Measurements from ENCODE around the gene TSSC4. TPM values are rescaled to one million over a fixed set of nuclear protein-coding genes. Genes with fewer than 3 reads are reported as not detected.
A peak's percentile ranks its signal among the peaks of the same experiment; 100 is the strongest.

TSSC4 gene
- total RNA-seq, 2 experiments from 2014 or later, result 40.4 to 50.9 TPM

- Histone ChIP-seq H3K9me3 (ENCODE audit: low read length) (no peaks in the 10 kb centered on the region), H4K20me1 (ENCODE audit: insufficient read depth, low read length) (no peaks in the 10 kb centered on the region), H3K4me1 (ENCODE audit: insufficient read depth, low read length, poor library complexity, severe bottlenecking) (peaks cover 28% of the 10 kb centered on the region), H3K9me2 (ENCODE audit: insufficient read depth, low read length) (no peaks in the 10 kb centered on the region), H3K36me3 (ENCODE audit: insufficient read depth, low read length) (peaks cover 80% of the 10 kb centered on the region), H3K79me2 (ENCODE audit: insufficient read depth, low read depth, low read length) (peaks cover 16% of the 10 kb centered on the region), H2AFZ (ENCODE audit: low read length) (no peak overlapping the region), H3K4me2 (ENCODE audit: low read length) (peak overlapping the region; percentile 88), H3K4me3 (ENCODE audit: low read depth, low read length, poor library complexity, severe bottlenecking) (peak overlapping the region; percentile 77), H3K27ac (ENCODE audit: low read depth, low read length, poor library complexity, severe bottlenecking) (peak overlapping the region; percentile 80)
- intact Hi-C loops (cut with micrococcal nuclease; ENCODE audit: unreplicated experiment), result loop anchor here (1.0 to 5.0 kb wide), 4 partner anchors 15 to 202 kb away; no protein-coding TSS in a partner anchor
- ChIA-PET CTCF (ENCODE audit: unreplicated experiment) (interaction anchor here (0.9 kb wide), 1 partner anchor 94 kb away, joined by 3 read pairs; no protein-coding TSS in a partner anchor), POLR2A (interaction anchor here (2.8 kb wide), 1 partner anchor 13 kb away, joined by 13 read pairs; no protein-coding TSS in a partner anchor)
- TSS peak; percentile 67 for BruUV-seq (replicated peaks)
- no peak for TF ChIP-seq EZH2phosphoT487 (IDR thresholded peaks at IDR 0.05; ENCODE audit: borderline replicate concordance, low read depth, low read length)
- TF ChIP-seq CTCF (conservative IDR thresholded peaks at IDR 0.05; ENCODE audit: low read length), result no peak
- no peak for DNase-seq (ENCODE audit: low spot score)
These were observed 972 bp upstream of the TSSC4 start for GRCh38 chr11:2399488-2400068.

GRCh38 chr11:2400762-2401435, 349 bp downstream of the TSSC4 start:
- Histone ChIP-seq H3K4me3 (ENCODE audit: low read depth, low read length, poor library complexity, severe bottlenecking) (peak overlapping the region; percentile 99), H3K9me2 (ENCODE audit: insufficient read depth, low read length) (no peaks in the 10 kb centered on the region), H3K27ac (ENCODE audit: low read depth, low read length, poor library complexity, severe bottlenecking) (peak overlapping the region; percentile 48), H4K20me1 (ENCODE audit: insufficient read depth, low read length) (no peaks in the 10 kb centered on the region), H3K36me3 (ENCODE audit: insufficient read depth, low read length) (peaks cover 67% of the 10 kb centered on the region), H3K9me3 (ENCODE audit: low read length) (no peaks in the 10 kb centered on the region), H3K4me2 (ENCODE audit: low read length) (peak overlapping the region; percentile 98), H3K79me2 (ENCODE audit: insufficient read depth, low read depth, low read length) (peaks cover 16% of the 10 kb centered on the region), H2AFZ (ENCODE audit: low read length) (peak overlapping the region; percentile 10; the same call in 1 of the 2 replicates), H3K4me1 (ENCODE audit: insufficient read depth, low read length, poor library complexity, severe bottlenecking) (peaks cover 23% of the 10 kb centered on the region)
- ChIA-PET CTCF (ENCODE audit: unreplicated experiment) (interaction anchor here (0.7 to 0.9 kb wide), 2 partner anchors 14 to 132 kb away, joined by 3 read pairs; no protein-coding TSS in a partner anchor), POLR2A (interaction anchor here (0.6 to 2.8 kb wide), 4 partner anchors 9 to 115 kb away, joined by 4 to 13 read pairs (median 5); no protein-coding TSS in a partner anchor)
- BruUV-seq (replicated peaks), result TSS peak; percentile 49
- intact Hi-C loops (cut with micrococcal nuclease; ENCODE audit: unreplicated experiment), result loop anchor here (1.0 to 5.0 kb wide), 4 partner anchors 16 to 204 kb away; no protein-coding TSS in a partner anchor
- DNase-seq (ENCODE audit: low spot score), result no peak
- TF ChIP-seq CTCF (conservative IDR thresholded peaks at IDR 0.05; ENCODE audit: low read length) (no peak), EZH2phosphoT487 (IDR thresholded peaks at IDR 0.05; ENCODE audit: borderline replicate concordance, low read depth, low read length) (no peak)

Measured in OCI-LY7 (cell line).